Stomach (tissue), 4 donors: ENCODE results near the gene LRRC8B.

Source experiments
- CTCF ChIP-seq, 7 experiments: fragments of 450-650 bp in 4 of 7; fragments of 200-600 bp in 3 of 7; sonication (generic) in 3 of 7; IDR thresholded peaks; one replicate each; pipeline ENCODE4 v1.5.1; 2016 to 2019; ENCODE audit warnings: antibody characterized with exemption in 7 of 7, control low read depth in 2 of 7, mild to moderate bottlenecking in 1 of 7
- POLR2A ChIP-seq, 4 donors: fragments of 450-650 bp; IDR thresholded peaks; one replicate each; pipeline ENCODE4 v1.6.1; 2016; ENCODE audit warnings: antibody characterized with exemption in 4 of 4, control low read depth in 2 of 4, mild to moderate bottlenecking in 1 of 4, moderate library complexity in 1 of 4
- POLR2AphosphoS5 ChIP-seq, 3 donors: sonication (generic); formaldehyde crosslinking; IDR thresholded peaks; one replicate each; pipeline ENCODE4 v1.6.1; 2016; ENCODE audit warnings: antibody characterized with exemption in 3 of 3

GRCh38 chr1:89608319-89608983, 83.8 kb downstream of the LRRC8B start:
- no peak for TF ChIP-seq CTCF (IDR thresholded peaks at IDR 0.05)
- TF ChIP-seq POLR2AphosphoS5 (IDR thresholded peaks at IDR 0.05): no peak
- TF ChIP-seq POLR2A (IDR thresholded peaks at IDR 0.05): no peak
